Hepatocyte (in vitro differentiated cells): ENCODE data around the gene ADGRF1.

Source experiments
- EZH2 ChIP-seq: fragments of 200-600 bp; sonication (generic); IDR thresholded peaks from 2 replicates; pipeline ENCODE4 v1.6.1; 2016; ENCODE audit warnings: antibody characterized with exemption, mild to moderate bottlenecking, borderline replicate concordance
- EZH2phosphoT487 ChIP-seq: fragments of 200-600 bp; sonication (generic); IDR thresholded peaks from one replicate; pipeline ENCODE4 v1.6.1; 2018; ENCODE audit warnings: antibody characterized with exemption, mild to moderate bottlenecking, low read depth, moderate library complexity; ENCODE audit not compliant: unreplicated experiment, severe bottlenecking
- TF ChIP-seq, protein P1 (sequence below): fragments of 200-600 bp; sonication (generic); IDR thresholded peaks from 2 replicates; pipeline ENCODE4 v1.5.1; 2016; ENCODE audit warnings: antibody characterized with exemption, mild to moderate bottlenecking; ENCODE audit not compliant: poor library complexity

- TF ChIP-seq, protein P1, sequence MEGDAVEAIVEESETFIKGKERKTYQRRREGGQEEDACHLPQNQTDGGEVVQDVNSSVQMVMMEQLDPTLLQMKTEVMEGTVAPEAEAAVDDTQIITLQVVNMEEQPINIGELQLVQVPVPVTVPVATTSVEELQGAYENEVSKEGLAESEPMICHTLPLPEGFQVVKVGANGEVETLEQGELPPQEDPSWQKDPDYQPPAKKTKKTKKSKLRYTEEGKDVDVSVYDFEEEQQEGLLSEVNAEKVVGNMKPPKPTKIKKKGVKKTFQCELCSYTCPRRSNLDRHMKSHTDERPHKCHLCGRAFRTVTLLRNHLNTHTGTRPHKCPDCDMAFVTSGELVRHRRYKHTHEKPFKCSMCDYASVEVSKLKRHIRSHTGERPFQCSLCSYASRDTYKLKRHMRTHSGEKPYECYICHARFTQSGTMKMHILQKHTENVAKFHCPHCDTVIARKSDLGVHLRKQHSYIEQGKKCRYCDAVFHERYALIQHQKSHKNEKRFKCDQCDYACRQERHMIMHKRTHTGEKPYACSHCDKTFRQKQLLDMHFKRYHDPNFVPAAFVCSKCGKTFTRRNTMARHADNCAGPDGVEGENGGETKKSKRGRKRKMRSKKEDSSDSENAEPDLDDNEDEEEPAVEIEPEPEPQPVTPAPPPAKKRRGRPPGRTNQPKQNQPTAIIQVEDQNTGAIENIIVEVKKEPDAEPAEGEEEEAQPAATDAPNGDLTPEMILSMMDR, result no peak
- TF ChIP-seq EZH2, result no peak
- TF ChIP-seq EZH2phosphoT487, result no peak
Measured at GRCh38 chr6:46967826-46968349, 74.2 kb downstream of the ADGRF1 start.
